H1 (cell line): ENCODE measurements around the gene TTYH2. TPM values are rescaled to one million over a fixed set of nuclear protein-coding genes. Genes with fewer than 3 reads are reported as not detected.

ENCODE experiments used
- CTCF ChIA-PET: fragments of 300-600 bp; sonication (Branson Sonifier 250); formaldehyde crosslinking; loops from one replicate; lab custom pipeline; 2021; ENCODE audit not compliant: partially characterized antibody; lab: Charles Lee
- POLR2A ChIA-PET: fragments of 300-600 bp; sonication (Branson Sonifier 250); formaldehyde crosslinking; loops from one replicate; lab custom pipeline; 2021; ENCODE audit warnings: inconsistent platforms; ENCODE audit not compliant: partially characterized antibody; lab: Charles Lee
- DNase-seq, 2 experiments: peaks; one replicate each; pipeline versions ENCODE4 v3.0.0 to v3.0.0-alpha.2; 2010 to 2022; ENCODE audit warnings: low spot score in 2 of 2, low read depth in 1 of 2, mixed read lengths in 1 of 2
- FAIRE-seq: peaks from 2 replicates; lab custom pipeline; 2011; peaks lifted over from hg19 to GRCh38; lab: Jason Lieb, UNC
- H2AFZ ChIP-seq: 2 replicates; pipeline ENCODE4 v1.8.1; 2012; ENCODE audit warnings: low read length, inconsistent platforms
- H2AK5ac ChIP-seq: 2 replicates; pipeline ENCODE4 v1.6.1; 2013; ENCODE audit warnings: low read depth, low read length
- H2BK120ac ChIP-seq: replicated peaks from 2 replicates; pipeline ENCODE3; 2013; ENCODE audit warnings: low read depth, low read length, inconsistent platforms
- H2BK12ac ChIP-seq: 2 replicates; pipeline ENCODE4 v1.6.1; 2013; ENCODE audit warnings: low read depth, low read length
- H2BK15ac ChIP-seq: 2 replicates; pipeline ENCODE4 v1.6.1; 2013; ENCODE audit warnings: low read length
- H2BK20ac ChIP-seq: 2 replicates; pipeline ENCODE4 v1.6.1; 2013; ENCODE audit warnings: low read length
- H2BK5ac ChIP-seq: 2 replicates; pipeline ENCODE4 v1.6.1; 2013; ENCODE audit warnings: low read depth, low read length
- H3K14ac ChIP-seq: 2 replicates; pipeline ENCODE4 v1.6.1; 2013; ENCODE audit warnings: inconsistent platforms; ENCODE audit not compliant: insufficient read length
- H3K18ac ChIP-seq: 2 replicates; pipeline ENCODE4 v1.6.1; 2013; ENCODE audit warnings: low read length; ENCODE audit errors: extremely low read depth
- H3K23ac ChIP-seq: 2 replicates; pipeline ENCODE4 v1.6.1; 2013; ENCODE audit warnings: inconsistent platforms; ENCODE audit not compliant: insufficient read length
- H3K23me2 ChIP-seq: 2 replicates; pipeline ENCODE4 v1.6.1; 2013; ENCODE audit warnings: low read depth, low read length
- H3K27ac ChIP-seq: 2 replicates; pipeline ENCODE4 v1.6.1; 2011; ENCODE audit warnings: low read depth, low read length, inconsistent platforms
- H3K27me3 ChIP-seq, 4 experiments: replicated peaks in 1 of 4; 1 replicate in 1 of 4; 2 replicates in 3 of 4; pipeline versions ENCODE4 v1.6.1 to v1.8.1; 2011 to 2013; ENCODE audit warnings: low read length in 3 of 4, mild to moderate bottlenecking in 3 of 4, inconsistent platforms in 2 of 4, mixed read lengths in 2 of 4, moderate library complexity in 1 of 4; ENCODE audit not compliant: control insufficient read depth in 3 of 4, insufficient read depth in 3 of 4; ENCODE audit errors: extremely low read depth in 1 of 4
- H3K36me3 ChIP-seq, 4 experiments: 2 replicates each; pipeline versions ENCODE4 v1.6.1 to v1.8.1; 2011 to 2013; ENCODE audit warnings: mild to moderate bottlenecking in 4 of 4, low read length in 3 of 4, moderate library complexity in 2 of 4, control low read depth in 1 of 4, inconsistent platforms in 1 of 4; ENCODE audit not compliant: insufficient read depth in 4 of 4, control insufficient read depth in 2 of 4
- H3K4ac ChIP-seq: replicated peaks from 2 replicates; pipeline ENCODE3; 2013; ENCODE audit warnings: low read length, low read depth, mixed read lengths, inconsistent platforms; ENCODE audit not compliant: insufficient read length
- H3K4me1 ChIP-seq, 4 experiments: replicated peaks in 1 of 4; 1 replicate in 1 of 4; 2 replicates in 3 of 4; pipeline versions ENCODE4 v1.6.1 to v1.8.1; 2011 to 2013; ENCODE audit warnings: low read length in 3 of 4, inconsistent platforms in 2 of 4, mixed read lengths in 1 of 4; ENCODE audit not compliant: insufficient read depth in 4 of 4, control insufficient read depth in 3 of 4
- H3K4me2 ChIP-seq, 2 experiments: 2 replicates each; pipeline versions ENCODE4 v1.6.1 to v1.8.1; 2011 to 2013; ENCODE audit warnings: low read depth in 2 of 2, low read length in 2 of 2, control low read depth in 1 of 2, inconsistent platforms in 1 of 2, mild to moderate bottlenecking in 1 of 2; ENCODE audit not compliant: insufficient read depth in 1 of 2
- H3K4me3 ChIP-seq, 4 experiments: fragments of 200-600, 300-600 bp in 1 of 4; sonication (generic), shearing (Covaris generic), sonication (Bioruptor Twin) in 1 of 4; 2 replicates each; pipeline versions ENCODE4 v1.5.1 to v1.8.1; 2011 to 2016; ENCODE audit warnings: low read length in 4 of 4, low read depth in 3 of 4, control low read depth in 2 of 4, inconsistent platforms in 2 of 4, mild to moderate bottlenecking in 2 of 4, mixed read lengths in 1 of 4, moderate library complexity in 1 of 4; ENCODE audit not compliant: insufficient read depth in 2 of 4; ENCODE audit errors: extremely low read depth in 1 of 4
- H3K56ac ChIP-seq: replicated peaks from 2 replicates; pipeline ENCODE3; 2013; ENCODE audit warnings: low read depth, mild to moderate bottlenecking, mixed read lengths, low read length, inconsistent platforms; ENCODE audit not compliant: insufficient read length
- H3K79me1 ChIP-seq: 2 replicates; pipeline ENCODE4 v1.6.1; 2013; ENCODE audit warnings: low read depth, low read length, control low read depth
- H3K79me2 ChIP-seq, 2 experiments: 2 replicates each; pipeline versions ENCODE4 v1.6.1 to v1.8.1; 2012 to 2013; ENCODE audit warnings: low read length in 2 of 2, mild to moderate bottlenecking in 2 of 2, inconsistent platforms in 1 of 2; ENCODE audit not compliant: insufficient read depth in 2 of 2, control insufficient read depth in 1 of 2
- H3K9ac ChIP-seq, 4 experiments: replicated peaks in 1 of 4; 1 replicate in 1 of 4; 2 replicates in 3 of 4; pipeline versions ENCODE4 v1.6.1 to v1.8.1; 2011 to 2013; ENCODE audit warnings: low read depth in 3 of 4, low read length in 3 of 4, control low read depth in 2 of 4, mild to moderate bottlenecking in 2 of 4, moderate library complexity in 2 of 4, inconsistent platforms in 1 of 4; ENCODE audit errors: extremely low read depth in 1 of 4
- H3K9me3 ChIP-seq, 2 experiments: 2 replicates each; pipeline versions ENCODE4 v1.6.1 to v1.8.1; 2012 to 2013; ENCODE audit warnings: mild to moderate bottlenecking in 2 of 2, moderate library complexity in 2 of 2, control low read depth in 1 of 2, inconsistent platforms in 1 of 2, low read depth in 1 of 2, low read length in 1 of 2, mixed read lengths in 1 of 2; ENCODE audit not compliant: insufficient read depth in 2 of 2
- H4K20me1 ChIP-seq, 2 experiments: replicated peaks in 1 of 2; 2 replicates each; pipeline versions ENCODE3 to v1.8.1; 2011 to 2013; ENCODE audit warnings: inconsistent platforms in 2 of 2, low read length in 2 of 2, mild to moderate bottlenecking in 1 of 2; ENCODE audit not compliant: insufficient read depth in 2 of 2, control insufficient read depth in 1 of 2
- H4K5ac ChIP-seq: 2 replicates; pipeline ENCODE4 v1.6.1; 2013; ENCODE audit warnings: low read length, low read depth, mixed read lengths, inconsistent platforms; ENCODE audit not compliant: insufficient read length
- H4K8ac ChIP-seq: 2 replicates; pipeline ENCODE4 v1.8.0; 2013; ENCODE audit warnings: mild to moderate bottlenecking, moderate library complexity, low read length, inconsistent platforms; ENCODE audit not compliant: insufficient read depth; ENCODE audit errors: extremely low read depth
- H4K91ac ChIP-seq: replicated peaks from 2 replicates; pipeline ENCODE3; 2013; ENCODE audit warnings: low read length, mixed read lengths, inconsistent platforms; ENCODE audit not compliant: insufficient read length
- POLR2AphosphoS5 ChIP-seq: IDR thresholded peaks from 2 replicates; pipeline ENCODE4 v1.6.1; 2011; ENCODE audit warnings: low read depth, low read length
- WGBS, 2 experiments: shearing (Covaris generic) in 1 of 2; methylation state at CpG; one replicate each; pipeline versions ENCODE4 v1.1.6 to v1.1.7; 2013 to 2015; ENCODE audit warnings: low lambda C conversion rate in 2 of 2, mixed read lengths in 2 of 2, inconsistent platforms in 1 of 2, low coverage in 1 of 2, missing lambda C conversion rate in 1 of 2; ENCODE audit not compliant: insufficient replicate concordance in 2 of 2, insufficient coverage in 1 of 2, insufficient read length in 1 of 2; ENCODE audit errors: extremely low coverage in 1 of 2, missing lambda C conversion rate in 1 of 2; 5-methylcytosine and 5-hydroxymethylcytosine counted together
- polyA plus RNA-seq, 7 experiments: library from polyadenylated mRNA; depleted of rRNA in 3 of 7; stranded (reverse) in 5 of 7; unstranded in 2 of 7; fragments of >200 nt in 5 of 7; fragments of 200-250 nt in 2 of 7; gene quantifications; 1 replicate in 5 of 7; 2 replicates in 1 of 7; 4 replicates in 1 of 7; pipeline versions ENCODE4 v1.2.1 to v1.2.3, GENCODE V29; 2011 to 2013; ENCODE audit warnings: missing spikeins in 2 of 7, mixed read lengths in 2 of 7
- total RNA-seq: library from RNA; stranded (reverse); fragmentation: NEBNext Ultra II Directional; extraction: Animal tissue kit (Norgen Biotek cat#: 25700); gene quantifications from 2 replicates; pipeline ENCODE4 v1.2.1, GENCODE V29; 2021

TTYH2 gene
- total and polyA plus RNA-seq, 2 of the 8 experiments (the other 6 are each of a cell fraction or from before 2014, with no cell fraction given), result 3.2 to 9.2 TPM

DNA sequence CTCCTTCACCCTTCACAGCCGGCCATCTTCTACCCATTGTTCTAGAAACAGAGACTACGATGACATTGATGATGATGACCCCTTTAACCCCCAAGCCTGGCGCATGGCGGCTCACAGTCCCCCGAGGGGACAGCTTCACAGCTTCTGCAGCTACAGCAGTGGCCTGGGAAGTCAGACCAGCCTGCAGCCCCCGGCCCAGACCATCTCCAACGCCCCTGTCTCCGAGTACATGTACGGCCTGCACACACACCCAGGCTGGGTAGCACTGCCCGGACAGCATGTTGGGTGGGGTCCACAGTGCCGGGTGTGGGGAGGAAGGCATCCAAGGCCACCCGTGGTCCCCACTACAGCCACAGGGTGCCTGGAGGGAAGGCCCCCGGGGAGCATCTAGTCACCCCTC lies 39.7 kb downstream of the TTYH2 start:
- FAIRE-seq (no peak), DNase-seq (no peak)
- Histone ChIP-seq H3K27me3 (no peaks in the 10 kb centered on the region), H2AFZ (no peak overlapping the region), H3K4me3 (no peak overlapping the region), H2BK20ac (no peak overlapping the region), H3K27ac (no peak overlapping the region), H3K4me2 (no peak overlapping the region), H3K56ac (no peak overlapping the region), H3K18ac (no peak overlapping the region), H3K23ac (no peak overlapping the region), H3K23me2 (no peaks in the 10 kb centered on the region), H4K5ac (no peak overlapping the region), H3K9me3 (no peaks in the 10 kb centered on the region), H4K20me1 (peaks cover 0 to 4% of the 10 kb centered on the region in 2 experiments), H3K79me1 (no peaks in the 10 kb centered on the region), H2BK120ac (no peak overlapping the region), H3K9ac (no peak overlapping the region), H4K8ac (no peak overlapping the region), H2BK12ac (no peak overlapping the region), H4K91ac (no peak overlapping the region), H3K14ac (no peak overlapping the region), H3K4ac (no peak overlapping the region), H3K4me1 (peaks cover 0 to 11% (median 0%) of the 10 kb centered on the region in 4 experiments; a peak in 4 of 7 replicates), H2BK15ac (no peak overlapping the region), H3K79me2 (no peaks in the 10 kb centered on the region), H3K36me3 (no peaks in the 10 kb centered on the region), H2BK5ac (0 out of 2 replicates have a peak overlapping the region, but pooled peaks have one; percentile 24), H2AK5ac (no peak overlapping the region)
- POLR2A ChIA-PET, result interaction anchor here (0.6 to 2.8 kb wide), 3 partner anchors 42 to 49 kb away, joined by 3 to 9 read pairs (median 5); no protein-coding TSS in a partner anchor
- 90% methylated on average over 13 of the region's 13 CpGs; no CpG with 5 or more reads in 1 of the 2 experiments for WGBS, 2 experiments
- no peak for TF ChIP-seq POLR2AphosphoS5
- CTCF ChIA-PET, result interaction anchor here (0.6 to 2.4 kb wide), 9 partner anchors 8 to 1526 kb away, joined by 3 to 11 read pairs (median 4); partner anchors contain the start of gene GPR142
